Medulla oblongata (tissue), 1 donor: Measurements from ENCODE around the gene ELL.

Experiments used
- DNase-seq: peaks from one replicate; pipeline ENCODE4 v3.0.0-alpha.2; 2015; ENCODE audit errors: extremely low spot score

Gene ELL

DNA sequence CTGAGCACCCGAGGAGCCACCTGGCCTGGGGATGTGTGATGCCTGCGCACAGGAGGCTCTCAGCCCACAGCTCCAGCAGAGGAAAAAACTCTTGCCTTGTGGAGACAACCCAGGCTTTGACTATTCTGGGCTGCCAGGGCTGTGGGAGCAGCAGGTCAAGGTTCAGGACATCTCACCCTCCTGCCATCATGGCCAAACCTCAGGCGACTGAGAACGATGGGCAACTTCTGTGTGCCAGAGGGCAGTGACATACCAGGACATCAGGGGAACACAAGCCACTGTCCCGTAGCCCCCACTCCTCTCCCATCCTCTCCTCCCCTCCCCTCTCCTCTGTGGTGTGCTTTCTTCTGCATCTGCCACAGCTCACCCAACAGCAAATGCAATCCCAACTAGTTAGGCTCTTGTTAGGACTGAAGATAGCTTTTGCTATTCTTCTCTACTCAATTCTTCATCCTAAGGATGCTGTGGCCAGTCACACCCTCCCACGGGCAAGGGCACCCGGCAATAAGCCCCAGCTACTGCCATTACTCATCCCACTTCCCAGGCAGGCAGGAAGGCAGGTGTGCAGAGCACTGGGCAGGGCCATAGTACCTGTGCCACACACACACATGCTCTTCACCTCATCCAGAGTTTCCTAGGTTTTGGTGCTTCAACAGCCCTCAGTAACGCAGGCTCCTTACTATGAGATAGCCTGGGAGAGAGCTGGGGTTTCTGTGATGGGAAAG, 16.8 kb downstream of the ELL start:
- no peak for DNase-seq

GRCh38 chr19:18503971-18504885, 17.6 kb downstream of the ELL start:
- DNase-seq: no peak

- no peak for DNase-seq
These were observed 18.4 kb downstream of the ELL start for GRCh38 chr19:18503337-18503970.

DNA sequence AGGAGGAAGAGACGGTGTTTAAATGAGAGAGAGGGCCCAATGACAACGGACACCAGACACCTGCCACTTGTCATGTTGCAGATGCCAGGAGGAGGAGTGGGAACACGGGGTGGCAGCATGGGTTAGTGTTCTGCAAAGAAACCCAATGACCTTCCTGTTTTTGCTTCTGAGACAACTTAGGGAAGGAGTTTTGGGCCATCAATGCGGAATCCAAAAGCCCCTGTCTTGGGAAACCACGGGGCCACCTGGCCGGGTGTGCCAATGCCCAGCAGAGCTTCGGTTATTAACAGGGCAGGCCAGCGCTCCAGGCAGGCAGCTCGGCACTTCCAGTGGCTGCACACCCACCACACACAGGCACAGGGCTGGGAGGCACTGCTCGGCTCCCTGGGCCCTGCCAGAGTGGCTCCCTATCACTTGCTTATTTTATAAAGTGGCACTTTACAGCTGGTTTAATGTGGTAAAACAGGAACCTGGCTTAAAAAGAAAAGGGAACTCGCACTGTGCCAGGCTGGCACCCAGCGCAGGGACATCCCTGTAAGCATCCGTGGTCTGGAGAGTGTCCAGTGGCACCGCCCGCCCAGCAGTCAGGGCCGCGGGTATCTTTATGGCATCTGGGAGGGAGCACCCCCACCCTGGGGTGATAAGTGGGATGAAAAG, 19.1 kb downstream of the ELL start:
- DNase-seq: peak; percentile 56

DNA sequence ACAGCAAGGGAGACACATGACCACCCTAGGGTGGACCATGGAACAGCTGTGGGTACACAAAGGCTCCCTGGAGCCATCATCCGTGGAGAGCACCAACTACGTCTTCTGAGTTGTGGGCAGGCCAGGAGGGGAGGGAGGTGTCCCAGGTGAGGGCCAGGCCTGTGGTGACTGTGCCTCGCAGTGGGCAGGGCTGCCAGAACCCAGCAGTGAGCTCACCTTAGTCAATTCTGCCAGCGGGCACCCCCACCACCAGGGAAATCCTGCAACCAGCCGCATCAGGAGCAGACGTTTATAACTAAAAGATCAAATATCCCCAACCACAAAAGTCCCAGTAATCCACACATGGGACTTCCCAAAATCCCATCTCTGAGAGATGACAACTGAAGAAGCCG, 19.6 kb downstream of the ELL start:
- no peak for DNase-seq

GRCh38 chr19:18501832-18502231, 20.0 kb downstream of the ELL start:
- peak; percentile 51 for DNase-seq

GRCh38 chr19:18501351-18501750, 20.5 kb downstream of the ELL start:
- DNase-seq: no peak

DNA sequence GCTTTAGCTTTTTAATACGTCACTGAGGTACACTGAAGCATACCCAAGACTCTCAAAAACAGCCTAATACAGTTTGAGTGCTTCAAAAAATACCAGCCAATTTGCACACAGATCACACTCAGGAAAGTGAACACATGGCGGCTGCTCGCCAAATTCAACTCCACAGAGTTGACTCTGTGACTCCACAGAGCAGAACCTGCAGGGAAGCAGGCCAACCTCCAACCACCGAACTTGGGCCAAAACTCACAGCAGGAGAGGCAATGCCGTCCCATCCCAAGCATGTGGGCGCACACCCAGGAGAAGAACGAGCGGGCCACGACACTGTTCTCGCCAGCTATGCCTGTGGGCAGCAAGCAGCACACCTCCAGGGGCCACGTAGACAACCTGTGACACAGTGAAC, 21.1 kb downstream of the ELL start:
- no peak for DNase-seq

DNA sequence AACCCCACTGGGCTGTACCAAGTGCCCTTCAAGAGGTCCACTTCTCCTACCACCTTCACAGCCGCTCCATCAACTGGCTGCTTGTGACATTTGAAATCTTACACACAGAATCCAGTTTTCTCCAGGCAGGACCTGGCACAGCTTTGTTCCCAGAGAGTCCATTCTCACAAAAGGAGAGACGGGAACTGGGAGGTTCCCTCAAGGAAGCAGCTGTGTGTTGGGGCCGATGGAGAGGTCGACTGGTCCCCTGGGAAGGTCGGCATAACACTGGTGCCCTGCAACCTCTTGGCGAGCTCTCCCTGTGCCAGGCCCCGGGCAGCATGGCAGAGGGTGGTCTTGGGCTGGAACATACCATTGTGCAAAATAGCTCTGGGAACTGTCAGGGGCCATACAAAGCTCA, 21.5 kb downstream of the ELL start:
- no peak for DNase-seq

DNA sequence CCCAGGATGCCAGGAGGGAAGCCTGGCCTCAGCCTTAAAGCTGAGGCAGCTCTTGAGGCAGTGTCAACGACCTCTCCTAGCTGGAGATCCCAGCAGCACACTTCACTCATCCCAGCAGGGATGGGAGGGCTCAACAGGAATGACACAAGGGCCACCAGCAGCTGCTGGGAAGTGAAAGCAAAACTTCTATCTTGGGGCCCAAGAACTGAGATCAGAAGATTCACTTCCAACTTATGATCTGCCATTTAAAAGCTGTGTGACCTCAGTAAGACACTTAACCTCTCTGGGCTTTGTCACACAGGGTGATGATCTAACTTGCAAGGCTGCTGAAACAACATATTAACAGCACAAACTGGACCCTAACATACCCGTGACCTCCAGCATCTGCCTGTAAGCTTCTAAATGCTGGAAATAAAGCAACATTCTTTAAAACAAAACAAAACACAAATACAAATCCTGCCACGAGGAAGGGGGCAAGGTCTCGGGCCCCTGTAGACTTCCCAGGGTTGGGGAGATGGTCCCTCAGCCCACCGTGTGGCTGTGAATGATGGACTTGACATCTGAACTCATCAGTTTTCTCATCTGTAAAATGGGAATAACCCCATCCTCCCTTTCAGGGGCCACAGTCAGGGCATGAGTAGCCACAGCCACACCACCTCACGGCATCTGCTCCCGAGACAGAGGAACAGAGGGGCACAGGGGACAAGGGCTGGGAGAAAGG, 22.7 kb downstream of the ELL start:
- DNase-seq: no peak

GRCh38 chr19:18496980-18497256, 25.0 kb downstream of the ELL start:
- no peak for DNase-seq

- DNase-seq: no peak
These were observed 25.5 kb downstream of the ELL start for GRCh38 chr19:18496167-18496979.

DNA sequence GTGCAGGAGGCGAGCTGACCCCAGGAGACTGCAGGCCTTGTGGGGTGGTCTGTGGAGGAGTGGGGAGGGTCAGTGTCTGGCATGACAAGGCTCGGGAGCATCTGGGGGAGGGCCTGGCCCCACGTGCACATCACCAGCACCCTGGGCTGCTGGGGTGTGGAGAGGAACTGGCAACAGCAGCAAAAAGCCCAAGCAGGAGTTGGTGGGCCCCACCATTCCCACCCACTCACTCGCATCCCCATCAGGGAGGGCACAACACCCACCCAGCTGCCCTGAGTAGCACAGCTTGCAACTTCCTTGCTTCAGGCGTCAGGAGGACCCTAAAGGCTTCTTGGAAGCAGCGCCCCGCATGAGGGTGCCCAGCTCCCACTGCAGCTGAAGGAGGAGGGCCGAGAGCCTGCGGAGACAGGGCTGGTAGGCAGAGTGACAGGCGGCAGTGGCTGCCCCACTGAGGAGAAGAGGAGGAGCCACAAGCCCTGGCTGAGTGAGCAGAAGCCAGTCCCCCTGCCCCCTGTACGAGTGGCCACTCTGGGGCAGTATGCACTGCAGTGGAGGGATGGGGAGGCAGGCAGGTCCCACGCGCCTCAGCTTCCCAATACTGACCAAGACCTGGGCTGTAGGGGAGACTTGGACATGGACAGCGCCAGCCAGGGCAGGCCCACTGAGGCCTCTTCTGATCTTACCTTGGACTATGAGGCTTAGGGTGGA, 26.5 kb downstream of the ELL start:
- DNase-seq: no peak

DNA sequence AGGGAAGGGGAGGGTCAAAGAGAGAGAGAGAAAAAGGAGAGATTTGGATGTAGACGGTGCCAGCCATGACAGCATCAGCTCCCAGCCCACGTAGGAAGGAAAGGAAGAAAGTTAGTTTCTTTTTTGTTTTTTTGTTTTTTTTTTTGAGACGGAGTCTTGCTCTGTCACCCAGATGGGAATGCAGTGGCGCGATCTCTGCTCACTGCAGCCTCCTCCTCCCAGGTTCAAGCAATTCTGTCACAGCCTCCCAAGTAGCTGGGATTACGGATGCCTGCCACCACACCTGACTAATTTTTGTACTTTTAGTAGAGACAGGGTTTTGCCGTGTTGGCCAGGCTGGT, 27.6 kb downstream of the ELL start:
- no peak for DNase-seq

DNA sequence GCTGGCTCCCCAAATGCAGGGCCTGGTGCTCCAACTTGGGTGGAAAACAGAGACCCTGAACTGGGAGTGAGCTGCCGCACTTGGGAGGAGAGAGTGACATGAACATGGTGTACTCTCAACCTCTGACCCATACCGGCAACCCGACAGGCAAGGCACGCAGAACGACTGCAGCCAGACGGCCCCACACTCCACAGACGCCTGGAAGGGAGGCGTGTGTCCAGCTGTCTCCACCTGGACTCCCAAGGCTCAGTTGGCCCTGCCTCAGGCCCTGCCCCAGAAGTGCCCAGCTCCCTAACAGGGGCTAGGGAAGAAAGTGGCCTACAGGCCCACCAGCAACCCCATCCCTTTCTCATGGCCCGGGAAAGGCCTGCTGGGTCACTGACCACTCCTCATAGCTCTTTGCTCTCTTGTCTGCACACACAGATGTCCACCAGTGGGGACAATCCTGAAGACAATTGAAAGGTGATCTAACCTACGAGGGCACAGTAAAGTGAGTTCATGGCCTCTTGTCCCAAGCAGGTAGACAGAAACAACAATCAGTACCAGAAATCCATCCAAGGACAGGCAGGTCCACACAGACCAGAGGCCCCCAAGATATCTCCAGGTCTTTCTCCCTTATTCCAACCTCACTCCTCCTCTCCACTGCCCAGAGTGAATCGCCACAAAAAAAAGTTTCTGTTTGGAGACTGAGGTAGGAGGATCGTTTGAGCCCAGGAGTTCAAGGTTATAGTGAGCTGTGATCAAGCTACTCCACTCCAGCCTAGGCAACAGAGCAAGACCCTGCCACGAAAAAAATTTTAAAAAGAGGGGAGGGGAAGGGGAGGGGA, 28.2 kb downstream of the ELL start:
- no peak for DNase-seq

GRCh38 chr19:18491995-18492953, 29.6 kb downstream of the ELL start:
- DNase-seq: no peak

GRCh38 chr19:18490728-18491127, 31.1 kb downstream of the ELL start:
- no peak for DNase-seq

- no peak for DNase-seq
These were observed 32.2 kb downstream of the ELL start for GRCh38 chr19:18489627-18490184.
